DND-41 (cell line): ENCODE measurements around the gene S1PR4.

Source experiments
- CTCF ChIP-seq: IDR thresholded peaks from 2 replicates; pipeline ENCODE4 v1.5.1; 2012; ENCODE audit warnings: borderline replicate concordance, low read length, moderate library complexity, mild to moderate bottlenecking; ENCODE audit not compliant: poor library complexity, severe bottlenecking; ENCODE audit errors: extremely low read depth
- EZH2 ChIP-seq: IDR thresholded peaks from 3 replicates; pipeline ENCODE4 v1.6.1; 2012; ENCODE audit warnings: borderline replicate concordance, low read depth, mild to moderate bottlenecking, moderate library complexity, low read length, inconsistent platforms; ENCODE audit not compliant: severe bottlenecking

GRCh38 chr19:3216874-3217273, 38.3 kb downstream of the S1PR4 start:
- TF ChIP-seq EZH2 (no peak), CTCF (no peak)
